GM12891 (cell line): ENCODE results near the gene SLC11A2.

Experiments used
- POLR2A ChIP-seq: IDR thresholded peaks from 2 replicates; pipeline ENCODE4 v1.6.1; 2011; ENCODE audit warnings: low read depth, low read length, control low read depth
- POLR2AphosphoS5 ChIP-seq: IDR thresholded peaks from 2 replicates; pipeline ENCODE4 v1.6.1; 2011; ENCODE audit warnings: low read depth, low read length, control low read depth
- SPI1 ChIP-seq: IDR thresholded peaks from 2 replicates; pipeline ENCODE4 v1.6.1; 2011; ENCODE audit warnings: low read depth, low read length, control low read depth
- TAF1 ChIP-seq: IDR thresholded peaks from 2 replicates; pipeline ENCODE4 v1.6.1; 2011; ENCODE audit warnings: low read depth, low read length, control low read depth

DNA sequence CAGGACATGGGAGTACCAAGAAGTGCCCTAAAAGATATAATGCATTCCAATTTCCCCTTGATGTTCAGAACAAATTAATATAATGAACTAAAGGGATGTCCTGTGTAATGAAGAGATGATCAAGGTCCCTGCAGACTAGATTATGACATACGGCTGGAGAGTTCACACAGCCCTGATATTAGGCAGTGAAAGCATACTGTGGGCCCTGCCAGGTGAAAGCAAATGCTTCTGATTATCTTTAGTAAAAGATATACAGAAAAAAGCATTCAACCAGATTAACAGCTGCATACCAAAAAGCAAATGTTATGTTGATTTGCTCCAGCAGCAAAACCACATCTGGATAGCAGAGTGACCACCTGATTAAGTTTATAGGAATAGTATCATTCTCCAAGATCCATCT lies 61.8 kb downstream of the SLC11A2 start:
- no peak for TF ChIP-seq POLR2A
- no peak for TF ChIP-seq SPI1
- TF ChIP-seq POLR2AphosphoS5, result no peak
- TF ChIP-seq TAF1, result no peak
